GM18873 (cell line): ENCODE results near the gene INAVA.

Experiments
- ATAC-seq: cut with Tn5 transposase; IDR thresholded peaks from one replicate; pipeline ENCODE4 v1.9.1; 2021; ENCODE audit warnings: mild to moderate bottlenecking, moderate library complexity, moderate number of reproducible peaks; ENCODE audit not compliant: unreplicated experiment, low FRiP score

Gene INAVA

GRCh38 chr1:200894712-200895442, at the start of gene INAVA:
Gene INAVA (plus strand): TSS chr1:200894900. CDS start chr1:200898401, 3,501 bp downstream.
- ATAC-seq = no peak

- no peak for ATAC-seq
Measured at GRCh38 chr1:200845360-200845759, 49.3 kb upstream of the INAVA start.

GRCh38 chr1:200846398-200846797, 48.3 kb upstream of the INAVA start:
- ATAC-seq = no peak

GRCh38 chr1:200849430-200849829, 45.3 kb upstream of the INAVA start:
- ATAC-seq = no peak

- no peak for ATAC-seq
Measured at GRCh38 chr1:200850554-200850953, 44.1 kb upstream of the INAVA start.

- no peak for ATAC-seq
Measured at GRCh38 chr1:200856716-200857357, 37.9 kb upstream of the INAVA start.

GRCh38 chr1:200857804-200858203, 36.9 kb upstream of the INAVA start:
- ATAC-seq = no peak

- ATAC-seq = no peak
Measured at GRCh38 chr1:200861937-200862647, 32.6 kb upstream of the INAVA start.

GRCh38 chr1:200862713-200863415, 31.8 kb upstream of the INAVA start:
- no peak for ATAC-seq

GRCh38 chr1:200866116-200866515, 28.6 kb upstream of the INAVA start:
- no peak for ATAC-seq

GRCh38 chr1:200866521-200866920, 28.2 kb upstream of the INAVA start:
- ATAC-seq = peak; percentile 91

GRCh38 chr1:200867018-200867811, 27.5 kb upstream of the INAVA start:
- no peak for ATAC-seq

GRCh38 chr1:200869376-200869752, 25.3 kb upstream of the INAVA start:
- no peak for ATAC-seq

GRCh38 chr1:200869753-200870391, 24.8 kb upstream of the INAVA start:
- peak; percentile 41 for ATAC-seq

- ATAC-seq = no peak
Measured at GRCh38 chr1:200872446-200873115, 22.1 kb upstream of the INAVA start, which contains the start of gene GPR25. Gene GPR25 (plus strand): TSS chr1:200872981. CDS start chr1:200873038, 57 bp downstream.

GRCh38 chr1:200873116-200873670, 21.5 kb upstream of the INAVA start:
- ATAC-seq = no peak

GRCh38 chr1:200873671-200874397, 20.9 kb upstream of the INAVA start:
- no peak for ATAC-seq

- ATAC-seq = no peak
Measured at GRCh38 chr1:200874694-200875093, 20.0 kb upstream of the INAVA start.
